Epithelial cell of esophagus (primary cell): ENCODE data around the gene CERK.

Experiments
- DNase-seq: peaks from one replicate; pipeline ENCODE4 v3.0.0; 2010; ENCODE audit warnings: low read depth
- H3K4me3 ChIP-seq: 2 replicates; pipeline ENCODE4 v1.5.1; 2011; ENCODE audit warnings: mild to moderate bottlenecking, low read length, control low read depth
- TF ChIP-seq, protein P1 (sequence below): IDR thresholded peaks from 2 replicates; pipeline ENCODE4 v1.5.1; 2011; ENCODE audit warnings: low read depth, mild to moderate bottlenecking, low read length, control low read depth, inconsistent platforms; ENCODE audit not compliant: insufficient read depth; ENCODE audit errors: missing control alignments

CERK gene

GRCh38 chr22:46657996-46658947, 79.8 kb downstream of the CERK start:
- TF ChIP-seq, protein P1, sequence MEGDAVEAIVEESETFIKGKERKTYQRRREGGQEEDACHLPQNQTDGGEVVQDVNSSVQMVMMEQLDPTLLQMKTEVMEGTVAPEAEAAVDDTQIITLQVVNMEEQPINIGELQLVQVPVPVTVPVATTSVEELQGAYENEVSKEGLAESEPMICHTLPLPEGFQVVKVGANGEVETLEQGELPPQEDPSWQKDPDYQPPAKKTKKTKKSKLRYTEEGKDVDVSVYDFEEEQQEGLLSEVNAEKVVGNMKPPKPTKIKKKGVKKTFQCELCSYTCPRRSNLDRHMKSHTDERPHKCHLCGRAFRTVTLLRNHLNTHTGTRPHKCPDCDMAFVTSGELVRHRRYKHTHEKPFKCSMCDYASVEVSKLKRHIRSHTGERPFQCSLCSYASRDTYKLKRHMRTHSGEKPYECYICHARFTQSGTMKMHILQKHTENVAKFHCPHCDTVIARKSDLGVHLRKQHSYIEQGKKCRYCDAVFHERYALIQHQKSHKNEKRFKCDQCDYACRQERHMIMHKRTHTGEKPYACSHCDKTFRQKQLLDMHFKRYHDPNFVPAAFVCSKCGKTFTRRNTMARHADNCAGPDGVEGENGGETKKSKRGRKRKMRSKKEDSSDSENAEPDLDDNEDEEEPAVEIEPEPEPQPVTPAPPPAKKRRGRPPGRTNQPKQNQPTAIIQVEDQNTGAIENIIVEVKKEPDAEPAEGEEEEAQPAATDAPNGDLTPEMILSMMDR: no peak
- peak; percentile 87 for DNase-seq
- no peak overlapping the region for H3K4me3 ChIP-seq

DNA sequence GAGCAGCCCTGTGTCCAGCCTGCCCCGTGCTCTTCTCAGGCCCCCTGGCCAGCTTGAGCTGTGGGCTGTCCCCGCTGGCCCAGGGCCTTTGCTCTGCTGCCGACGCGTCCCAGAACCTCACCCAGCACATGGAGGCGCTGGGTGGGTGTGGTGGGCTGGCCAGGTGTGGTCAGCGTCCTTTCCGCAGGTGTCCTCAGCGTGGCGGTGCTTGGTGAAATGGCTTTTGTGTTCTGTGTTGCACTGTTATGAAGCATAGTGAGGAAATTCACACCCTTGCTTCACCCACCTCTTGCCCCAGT, 80.4 kb downstream of the CERK start:
- TF ChIP-seq, protein P1: no peak
- no peak for DNase-seq
- no peak overlapping the region for H3K4me3 ChIP-seq

DNA sequence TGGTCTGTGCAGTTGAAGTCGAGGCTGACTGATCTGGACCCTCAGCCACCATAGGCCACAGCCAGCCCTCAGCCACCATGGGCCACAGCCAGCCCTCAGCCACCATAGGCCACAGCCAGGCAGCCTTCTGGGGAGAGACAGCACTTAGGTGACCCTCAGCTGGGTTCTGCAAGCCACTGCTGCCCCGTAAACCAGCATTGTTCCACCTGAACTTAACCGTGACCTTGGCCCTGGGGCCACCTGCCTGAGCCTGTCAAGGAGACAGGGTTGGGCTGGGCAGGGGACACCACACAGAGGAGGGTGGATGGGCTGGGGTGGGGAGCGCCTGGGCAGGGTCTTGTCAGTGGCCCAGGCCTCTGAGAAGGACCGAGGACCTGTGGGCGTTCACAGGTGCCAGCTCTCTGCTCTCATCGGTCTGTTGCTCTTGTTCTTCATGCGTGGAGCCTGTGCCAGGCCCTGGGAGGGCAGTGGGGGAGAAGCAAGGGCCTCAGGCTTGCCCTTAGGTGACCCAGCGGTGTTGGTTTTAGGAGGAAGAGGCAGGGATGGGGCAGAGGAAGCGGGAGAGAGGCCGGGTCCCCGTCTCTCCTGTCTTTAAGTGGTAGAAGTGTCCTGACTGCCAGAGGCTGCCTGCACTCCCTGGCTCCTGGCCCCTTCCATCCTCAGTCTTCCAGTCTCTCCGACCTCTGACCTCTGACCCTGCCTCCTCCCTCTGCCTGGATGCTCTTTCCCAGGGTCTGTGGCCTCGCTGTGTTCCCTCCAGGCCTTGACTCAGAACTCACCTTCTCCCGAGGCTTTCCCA, 81.0 kb downstream of the CERK start:
- DNase-seq: no peak
- TF ChIP-seq, protein P1: no peak
- H3K4me3 ChIP-seq: no peak overlapping the region

GRCh38 chr22:46655861-46656608, 82.0 kb downstream of the CERK start:
- DNase-seq: no peak
- H3K4me3 ChIP-seq: no peak overlapping the region
- TF ChIP-seq, protein P1: no peak

DNA sequence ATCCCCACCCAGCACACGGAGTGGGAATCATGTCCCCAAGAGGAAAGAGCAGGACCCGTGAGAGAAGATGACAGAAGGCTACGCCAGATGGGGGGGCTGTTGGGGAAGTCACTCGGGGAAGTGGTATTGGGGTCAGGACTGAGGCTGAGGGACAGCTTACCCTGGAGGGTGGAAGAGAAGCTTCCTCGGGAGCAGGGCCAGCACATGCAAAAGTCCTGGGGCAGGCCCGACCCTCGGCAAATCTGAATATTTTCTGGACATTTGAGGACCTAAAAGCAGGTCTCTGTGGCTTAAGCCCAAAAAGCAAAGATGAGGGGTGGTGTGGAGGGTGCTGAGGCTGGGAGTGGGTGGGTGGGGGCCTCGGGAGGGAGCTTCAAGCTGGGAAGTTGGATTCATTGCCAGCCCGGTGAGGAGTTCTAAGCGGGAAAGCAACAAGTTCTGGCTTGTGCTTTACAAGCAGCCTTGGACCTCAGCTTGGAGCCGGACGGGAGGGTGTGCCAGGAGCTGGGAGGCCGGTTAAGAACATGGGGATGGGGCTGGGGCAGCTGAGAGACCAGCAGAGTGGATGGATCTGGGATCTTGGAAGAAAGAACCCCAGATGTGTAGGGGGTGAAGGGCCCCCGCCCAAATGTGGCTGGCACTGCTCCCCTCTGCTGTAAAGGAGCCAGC, 83.0 kb downstream of the CERK start:
- H3K4me3 ChIP-seq: no peak overlapping the region
- TF ChIP-seq, protein P1: no peak
- peak; percentile 69 for DNase-seq

DNA sequence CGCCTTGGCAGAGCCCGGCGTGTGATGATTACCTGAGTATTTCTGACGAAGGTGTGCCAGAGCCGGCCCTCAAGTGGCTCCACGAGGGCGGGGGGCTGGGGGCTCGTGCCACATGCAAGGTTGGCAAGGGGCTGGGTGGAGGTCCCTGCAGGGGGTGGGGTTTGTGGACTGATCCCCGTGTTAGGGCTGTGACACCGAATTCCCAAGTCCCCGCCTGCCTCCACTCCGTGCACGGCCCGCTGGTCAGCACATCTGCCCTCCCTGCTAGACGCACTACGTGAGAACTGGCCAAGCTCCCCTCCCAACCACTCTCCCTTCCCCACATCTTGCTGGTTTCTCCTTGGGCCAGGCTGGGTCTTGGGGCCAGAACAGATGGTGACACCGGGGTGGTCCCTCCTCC, 83.6 kb downstream of the CERK start:
- TF ChIP-seq, protein P1: no peak
- no peak overlapping the region for H3K4me3 ChIP-seq
- DNase-seq: no peak
